GM19240 (cell line): Measurements from ENCODE around the gene LRRC17.
A peak's percentile ranks its signal among the peaks of the same experiment; 100 is the strongest.

Source experiments
- DNase-seq: peaks from one replicate; pipeline ENCODE4 v3.0.0; 2011; ENCODE audit warnings: low spot score; ENCODE audit not compliant: insufficient read length

The LRRC17 gene

GRCh38 chr7:102912742-102913141 lies at the start of gene LRRC17:
LRRC17 (plus strand) TSS chr7:102913000; CDS start chr7:102933914, 20,914 bp downstream.
- no peak for DNase-seq

- DNase-seq: no peak
These were observed 47.8 kb upstream of the LRRC17 start for GRCh38 chr7:102864958-102865357.

- DNase-seq: no peak
These were observed 46.1 kb upstream of the LRRC17 start for GRCh38 chr7:102866535-102867215.

GRCh38 chr7:102869195-102869594 lies 43.6 kb upstream of the LRRC17 start:
- no peak for DNase-seq

GRCh38 chr7:102872460-102872859 lies 40.3 kb upstream of the LRRC17 start:
- DNase-seq: no peak

- DNase-seq: no peak
These were observed 39.2 kb upstream of the LRRC17 start for GRCh38 chr7:102873470-102874165.

- peak; percentile 59 for DNase-seq
These were observed 38.5 kb upstream of the LRRC17 start for GRCh38 chr7:102874166-102874829.

GRCh38 chr7:102874966-102875365 lies 37.8 kb upstream of the LRRC17 start:
- DNase-seq: no peak

- DNase-seq: no peak
These were observed 37.0 kb upstream of the LRRC17 start for GRCh38 chr7:102875700-102876295.

- DNase-seq: no peak
These were observed 29.5 kb upstream of the LRRC17 start for GRCh38 chr7:102883098-102883860.

- DNase-seq: no peak
These were observed 24.1 kb upstream of the LRRC17 start for GRCh38 chr7:102888561-102889233.

- no peak for DNase-seq
These were observed 22.9 kb upstream of the LRRC17 start for GRCh38 chr7:102889851-102890250.

GRCh38 chr7:102890292-102890970 lies 22.4 kb upstream of the LRRC17 start:
- DNase-seq: no peak

- no peak for DNase-seq
These were observed 21.7 kb upstream of the LRRC17 start for GRCh38 chr7:102890971-102891692.

GRCh38 chr7:102891693-102892261 lies 21.0 kb upstream of the LRRC17 start:
- DNase-seq: no peak

GRCh38 chr7:102892631-102893278 lies 20.0 kb upstream of the LRRC17 start:
- DNase-seq: no peak

GRCh38 chr7:102895602-102896001 lies 17.2 kb upstream of the LRRC17 start:
- DNase-seq: no peak

GRCh38 chr7:102896585-102896984 lies 16.2 kb upstream of the LRRC17 start:
- DNase-seq: no peak

- DNase-seq: no peak
These were observed 15.6 kb upstream of the LRRC17 start for GRCh38 chr7:102897211-102897631.
